Hematopoietic multipotent progenitor cell treated with erythropoietin and hydrocortisone succinate and interleukin-3 and kit ligand, for 4 days (in vitro differentiated cells): Measurements from ENCODE around the gene PRKAG2.
A peak's percentile ranks its signal among the peaks of the same experiment; 100 is the strongest.
"Not testable (repeated sequence)": the region's sequence is repeated elsewhere in the genome, so short reads cannot be mapped to it uniquely, and the experiment has no call there.

Experiments
- DNase-seq: peaks from one replicate; pipeline ENCODE4 v3.0.0-alpha.2; 2015

Gene PRKAG2

GRCh38 chr7:151876899-151877777 is at the start of gene PRKAG2:
TSS of gene PRKAG2 (minus strand) at chr7:151877115. CDS start at chr7:151876620, 495 bp downstream.
- peak; percentile 85 for DNase-seq

DNA sequence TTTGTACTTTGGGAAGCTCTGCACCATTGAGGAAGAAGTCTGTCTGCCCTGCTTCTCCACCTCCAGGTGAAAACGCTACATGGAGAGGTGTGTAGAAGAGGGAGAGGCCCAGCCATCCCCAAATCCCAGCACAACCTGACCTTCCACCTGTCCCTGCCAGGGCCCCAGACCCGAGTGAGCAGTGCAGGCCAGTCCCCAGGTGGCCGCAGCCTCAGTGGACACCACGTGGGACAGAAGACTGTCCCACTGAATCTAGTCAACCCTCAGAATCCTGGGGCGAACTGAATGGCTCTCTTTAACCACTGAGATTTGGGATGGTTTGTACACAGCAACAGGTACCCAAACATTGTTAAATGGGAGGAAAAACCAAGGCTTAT is 49.4 kb upstream of the PRKAG2 start:
- no peak for DNase-seq

GRCh38 chr7:151925446-151926335 is 48.8 kb upstream of the PRKAG2 start:
- DNase-seq, result peak; percentile 83

- DNase-seq, result no peak
Measured at GRCh38 chr7:151924508-151924907, 47.6 kb upstream of the PRKAG2 start.

GRCh38 chr7:151924001-151924400 is 47.1 kb upstream of the PRKAG2 start:
- DNase-seq, result no peak

- DNase-seq, result peak; percentile 64
Measured at GRCh38 chr7:151923097-151923876, 46.4 kb upstream of the PRKAG2 start.

GRCh38 chr7:151921451-151921850 is 44.5 kb upstream of the PRKAG2 start:
- no peak for DNase-seq

GRCh38 chr7:151920488-151920887 is 43.6 kb upstream of the PRKAG2 start:
- no peak for DNase-seq

DNA sequence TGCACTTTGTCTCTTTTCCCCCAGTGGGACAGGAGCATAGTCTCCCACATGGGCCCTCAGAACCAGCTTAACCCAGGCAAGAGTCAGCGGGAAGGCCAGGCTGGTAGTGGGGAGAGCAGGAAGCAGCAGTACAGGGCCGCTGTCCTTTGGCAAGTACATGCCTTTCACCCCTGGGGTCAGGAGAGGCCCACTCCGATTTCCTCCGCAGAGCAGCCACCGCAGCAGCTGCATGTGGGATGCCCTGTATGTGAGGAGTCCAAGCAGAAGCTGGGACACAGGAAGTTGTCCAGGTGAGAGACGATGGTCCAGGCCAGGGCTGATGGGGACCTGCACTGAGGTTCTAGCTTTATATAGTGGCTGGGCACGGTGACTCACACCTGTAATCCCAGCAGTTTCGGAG is 42.7 kb upstream of the PRKAG2 start:
- no peak for DNase-seq

DNA sequence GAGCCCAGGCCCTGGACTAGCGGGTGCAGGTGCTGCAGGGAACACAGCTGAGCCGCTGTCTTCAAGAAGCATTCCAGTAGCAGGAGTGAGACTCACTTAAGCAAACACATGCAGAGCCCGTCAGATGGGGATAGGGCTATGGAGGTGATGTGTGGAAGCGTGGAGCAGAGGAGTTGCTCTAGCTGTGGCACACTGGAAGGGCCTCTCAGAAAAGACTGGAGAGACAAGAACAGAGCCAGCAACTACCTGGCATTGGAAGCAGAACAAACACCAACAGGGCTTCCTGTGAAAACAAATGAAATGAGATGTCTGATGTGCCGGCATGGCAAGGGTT is 41.6 kb upstream of the PRKAG2 start:
- no peak for DNase-seq

DNA sequence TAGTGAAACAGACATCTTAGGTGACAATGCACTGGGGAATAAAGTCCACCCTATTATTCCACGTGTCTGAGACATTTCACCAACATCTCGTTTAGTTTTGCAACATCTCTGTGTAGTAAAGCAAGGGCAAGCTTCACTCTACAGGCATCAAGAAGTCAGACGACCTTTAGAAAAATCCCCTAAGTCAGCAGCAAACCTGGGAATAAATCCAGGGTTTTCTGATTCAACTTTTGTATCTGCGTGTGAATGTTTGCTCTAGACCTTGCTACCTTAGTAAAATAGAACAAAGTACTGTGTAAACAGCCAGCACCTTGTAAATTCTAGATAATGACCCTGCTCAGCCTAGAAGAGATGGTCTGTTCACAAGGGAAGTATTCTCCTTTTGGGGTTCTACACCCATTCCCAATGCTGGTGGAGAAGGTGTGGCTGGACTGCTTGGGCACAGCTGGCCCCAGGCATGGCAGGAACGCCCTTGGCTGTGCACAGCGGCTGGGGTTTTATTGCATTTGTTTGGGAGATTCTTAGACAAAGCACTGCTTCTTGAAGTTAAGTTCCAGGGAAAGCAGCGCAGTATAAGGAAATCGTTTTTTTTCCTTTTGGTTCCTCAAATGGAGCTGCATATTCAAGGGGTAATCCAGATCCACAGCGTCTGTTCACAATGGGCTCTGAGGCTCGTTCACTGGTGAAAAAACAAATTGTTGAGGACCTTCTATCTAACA is 41.0 kb upstream of the PRKAG2 start:
- no peak for DNase-seq

DNA sequence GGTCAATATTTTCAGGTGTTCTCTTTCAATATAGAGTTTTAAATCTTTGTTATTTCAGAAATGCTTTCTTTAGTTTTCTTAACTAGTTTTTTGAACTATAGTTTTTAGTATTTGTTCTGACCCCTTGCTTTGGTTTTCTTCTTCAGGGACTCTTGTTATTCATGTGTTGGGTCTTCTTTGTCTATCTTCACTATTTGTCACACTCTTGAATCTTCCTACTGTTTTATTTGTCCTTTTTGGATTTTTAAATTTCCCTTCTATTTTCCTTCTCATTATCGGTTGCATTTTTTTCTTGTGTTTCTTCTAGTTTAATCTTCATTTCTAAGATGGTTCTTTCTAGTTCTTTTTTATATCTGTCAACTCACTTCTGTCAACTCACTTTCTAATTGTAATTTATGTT is 37.1 kb upstream of the PRKAG2 start:
- DNase-seq, result no peak

DNA sequence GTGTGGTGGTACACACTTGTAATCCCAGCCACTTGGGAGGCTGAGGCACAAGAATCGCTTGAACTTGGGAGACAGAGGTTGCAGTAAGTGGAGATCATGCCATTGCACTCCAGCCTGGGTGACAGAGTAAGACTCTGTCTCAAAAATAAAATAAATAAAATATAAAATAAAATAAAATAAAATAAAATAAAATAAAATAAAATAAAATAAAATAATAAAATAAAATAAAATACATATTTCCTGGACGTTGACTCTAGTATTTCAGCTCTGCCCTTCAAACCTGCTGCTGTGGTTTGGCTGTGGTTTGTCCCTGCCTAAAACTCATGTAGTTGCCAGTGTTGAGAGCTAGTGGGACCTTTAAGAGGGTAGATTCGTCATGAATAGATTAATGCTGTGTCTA is 33.7 kb upstream of the PRKAG2 start:
- DNase-seq, result not testable (repeated sequence)

- not testable (repeated sequence) for DNase-seq
Measured at GRCh38 chr7:151907115-151907514, 30.2 kb upstream of the PRKAG2 start.

- no peak for DNase-seq
Measured at GRCh38 chr7:151905766-151906165, 28.9 kb upstream of the PRKAG2 start.

- no peak for DNase-seq
Measured at GRCh38 chr7:151905353-151905752, 28.4 kb upstream of the PRKAG2 start.

DNA sequence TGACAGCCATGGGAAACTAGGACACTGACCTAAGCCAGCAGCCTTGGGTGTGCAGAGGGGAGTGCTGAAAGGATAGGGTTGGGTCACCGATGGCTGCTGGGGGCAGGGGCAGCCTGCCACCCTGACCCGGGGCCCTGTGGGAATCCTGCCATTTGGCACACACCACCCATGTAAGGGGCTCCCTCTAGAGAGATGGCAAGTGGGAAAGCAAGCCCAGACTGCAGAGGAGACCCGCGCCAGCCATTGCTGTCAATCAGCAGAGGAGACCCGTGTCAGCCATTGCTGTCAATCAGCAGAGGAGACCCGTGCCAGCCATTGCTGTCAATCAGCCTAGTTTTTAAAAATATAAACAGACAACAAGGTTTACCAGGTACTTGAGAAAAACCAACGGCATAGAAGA is 27.4 kb upstream of the PRKAG2 start:
- DNase-seq, result no peak

GRCh38 chr7:151903249-151904032 is 26.5 kb upstream of the PRKAG2 start:
- no peak for DNase-seq

DNA sequence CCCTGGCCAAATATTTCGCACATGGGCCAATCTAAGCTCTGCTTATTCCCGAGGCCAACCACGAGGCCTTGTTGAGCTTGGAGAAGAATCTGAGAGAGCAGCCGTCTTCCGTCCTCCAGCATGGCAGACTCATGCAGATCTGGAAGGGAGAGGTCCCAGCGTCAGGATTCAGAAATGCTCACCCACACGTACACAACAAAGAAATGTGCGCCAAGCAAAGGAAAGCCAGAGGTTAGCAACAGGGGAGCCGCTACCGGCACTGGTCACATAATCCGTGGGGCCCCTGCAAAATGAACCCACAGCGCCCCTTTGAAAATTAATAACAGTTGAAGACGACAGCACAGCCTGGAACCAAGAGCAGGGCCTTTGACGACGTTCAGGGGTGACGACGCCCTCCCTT is 25.4 kb upstream of the PRKAG2 start:
- DNase-seq, result no peak

DNA sequence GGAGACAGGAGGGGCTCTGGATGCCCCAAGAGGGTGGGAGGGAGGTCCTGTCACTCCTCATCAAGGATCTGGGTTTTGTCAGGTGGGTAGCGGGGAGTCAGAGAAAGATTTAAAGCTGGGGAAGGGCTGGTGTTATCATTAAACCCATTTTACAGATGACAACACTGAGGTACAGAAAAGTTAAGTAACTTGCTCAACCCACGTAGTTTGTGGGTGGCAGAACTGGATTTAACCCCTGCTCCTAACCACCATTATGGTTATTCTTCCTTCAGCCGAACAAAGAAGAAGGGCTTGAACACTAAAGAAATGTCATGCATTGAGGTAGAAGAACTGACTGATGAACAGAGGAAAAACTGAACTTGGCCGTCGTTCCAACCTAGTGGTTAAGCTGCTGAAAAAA is 24.9 kb upstream of the PRKAG2 start:
- no peak for DNase-seq

GRCh38 chr7:151900986-151901621 is 24.2 kb upstream of the PRKAG2 start:
- no peak for DNase-seq
